ENCODE results near the gene MSH5. TPM values are rescaled to one million over a fixed set of nuclear protein-coding genes. Genes with fewer than 3 reads are reported as not detected.
"Not testable (repeated sequence)": the region's sequence is repeated elsewhere in the genome, so short reads cannot be mapped to it uniquely, and the experiment has no call there.

MSH5 gene
- total RNA-seq, 1 donor from 2014 or later: 50.9 TPM

GRCh38 chr6:31805939-31806469 lies 66.2 kb downstream of the MSH5 start:
- Mint-ChIP-seq H3K36me3 (peaks cover 5% of the 10 kb centered on the region), H3K27ac (peak overlapping the region; percentile 36), H3K4me1 (peaks cover 7% of the 10 kb centered on the region), H3K9me3 (no peaks in the 10 kb centered on the region), H3K4me3 (peak overlapping the region; percentile 93), H3K27me3 (ENCODE audit: insufficient read depth, low read depth) (peaks cover 4% of the 10 kb centered on the region)
- Histone ChIP-seq H4K20me1 (ENCODE audit: low read depth) (no peaks in the 10 kb centered on the region), H3K4me1 (peaks cover 13% of the 10 kb centered on the region), H3K36me3 (no peaks in the 10 kb centered on the region), H3K9me3 (ENCODE audit: low read depth) (no peaks in the 10 kb centered on the region), H2AFZ (replicated peaks) (peak overlapping the region; percentile 79), H3K4me2 (peak overlapping the region; percentile 97), H3K4me3 (peak overlapping the region; percentile 89), H3K79me2 (ENCODE audit: low read depth) (peaks cover 57% of the 10 kb centered on the region), H3K9ac (peak overlapping the region; percentile 79), H3F3A (ENCODE audit: low read depth) (peaks cover 24% of the 10 kb centered on the region), H3K27ac (peak overlapping the region; percentile 89), H3K27me3 (no peaks in the 10 kb centered on the region)
- DNase-seq (ENCODE audit: low spot score): no peak
- TF ChIP-seq CTCF (IDR thresholded peaks at IDR 0.05): no peak
- no peak for TF ChIP-seq EZH2 (IDR thresholded peaks at IDR 0.05)
- no peak for TF ChIP-seq EZH2phosphoT487 (IDR thresholded peaks at IDR 0.05)

DNA sequence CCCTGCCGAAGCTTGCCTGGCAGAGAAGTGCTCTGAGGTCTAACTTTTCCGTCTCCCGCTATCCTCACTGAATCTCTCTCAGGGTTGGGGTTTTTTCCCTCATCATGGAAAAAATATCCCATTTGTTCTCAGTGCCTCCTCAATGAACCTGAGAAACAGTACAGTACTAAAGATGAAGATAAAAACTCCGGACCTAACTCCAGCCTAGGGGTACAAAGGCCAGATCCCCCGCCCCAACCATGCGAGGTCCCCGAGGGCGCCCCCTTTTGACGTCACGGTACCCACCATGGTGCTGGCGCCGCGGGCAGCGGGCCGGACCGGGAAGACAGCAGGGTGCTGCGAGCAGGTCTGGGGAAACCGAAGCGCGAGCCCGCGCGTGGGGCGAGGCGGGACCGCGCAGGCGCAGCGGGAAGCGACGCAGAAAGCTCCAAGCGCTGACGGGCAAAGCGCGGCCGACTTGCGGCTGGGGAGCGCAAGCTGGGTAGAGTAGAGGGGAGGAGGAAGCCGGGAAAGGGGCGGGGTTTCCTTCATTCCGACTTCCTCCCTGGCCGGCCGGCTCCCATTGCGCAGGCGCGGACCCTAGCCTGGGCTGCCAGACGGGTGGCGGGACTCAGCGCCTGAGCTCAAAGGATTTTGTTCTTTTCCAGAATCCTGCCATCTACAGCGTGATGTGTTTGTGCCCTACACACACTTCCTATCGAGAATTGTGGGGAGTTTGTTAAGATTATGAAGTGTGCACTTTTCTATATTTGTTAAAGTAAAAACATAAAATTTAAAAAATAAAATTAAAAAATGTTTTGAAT lies 66.9 kb downstream of the MSH5 start, which contains the start of gene LSM2:
TSS of gene LSM2 (minus strand) at position 497 of the 803 bp plus-strand sequence. CDS start at position 288, 209 bp downstream.
- H3K9ac ChIP-seq: peak within 1 kb of the TSS; percentile 79
- TF ChIP-seq EZH2phosphoT487 (IDR thresholded peaks at IDR 0.05) (no peak), CTCF (IDR thresholded peaks at IDR 0.05) (peak; percentile 54)

DNA sequence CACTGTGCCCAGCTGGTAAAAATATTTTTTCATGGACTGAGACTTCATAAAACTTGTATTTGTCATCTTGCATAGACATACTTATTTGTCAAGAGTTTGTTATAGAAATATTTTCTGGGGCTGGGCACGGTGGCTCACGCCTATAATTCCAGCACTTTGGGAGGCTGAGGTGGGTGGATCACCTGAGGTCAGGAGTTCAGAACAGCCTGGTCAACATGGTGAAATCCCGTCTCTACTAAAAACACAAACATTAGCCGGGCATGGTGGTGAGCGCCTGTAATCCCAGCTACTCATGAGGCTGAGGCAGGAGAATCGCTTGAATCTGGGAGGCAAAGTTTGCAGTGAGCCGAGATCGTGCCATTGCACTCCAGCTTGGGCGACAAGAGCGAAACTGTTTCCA lies 68.8 kb downstream of the MSH5 start:
- Histone ChIP-seq H3K79me2 (ENCODE audit: low read depth) (peaks cover 31% of the 10 kb centered on the region), H3K4me1 (peaks cover 13% of the 10 kb centered on the region), H3F3A (ENCODE audit: low read depth) (peaks cover 34% of the 10 kb centered on the region)
- H4K20me1 ChIP-seq (ENCODE audit: low read depth); H3K27me3 Mint-ChIP-seq (ENCODE audit: insufficient read depth, low read depth); H3K9me3 ChIP-seq (ENCODE audit: low read depth); H3K27me3 ChIP-seq; H3K9me3 Mint-ChIP-seq; H3K9ac ChIP-seq; H3K27ac Mint-ChIP-seq; H3K27ac ChIP-seq; H3K4me2 ChIP-seq; DNase-seq (ENCODE audit: low spot score); H3K4me3 ChIP-seq; H3K4me1 Mint-ChIP-seq; H3K4me3 Mint-ChIP-seq; H3K36me3 ChIP-seq; H3K36me3 Mint-ChIP-seq; H2AFZ ChIP-seq (replicated peaks): not testable (repeated sequence)

More for the DNA sequence above, 66.9 kb downstream of the MSH5 start, which contains the start of gene LSM2:
- Histone ChIP-seq H3K4me2 (peak within 1 kb of the TSS; percentile 97), H3K4me3 (peak within 1 kb of the TSS; percentile 89), H4K20me1 (ENCODE audit: low read depth) (no peaks in the 10 kb centered on the region), H2AFZ (replicated peaks) (peak within 1 kb of the TSS; percentile 79), H3K4me1 (peaks cover 13% of the 10 kb centered on the region), H3K27ac (peak within 1 kb of the TSS; percentile 89), H3K79me2 (ENCODE audit: low read depth) (peaks cover 50% of the 10 kb centered on the region), H3K9me3 (ENCODE audit: low read depth) (no peaks in the 10 kb centered on the region), H3K27me3 (no peaks in the 10 kb centered on the region), H3K36me3 (no peaks in the 10 kb centered on the region), H3F3A (ENCODE audit: low read depth) (peaks cover 24% of the 10 kb centered on the region)
- H3K27ac Mint-ChIP-seq: peak within 1 kb of the TSS; percentile 36
- H3K36me3 Mint-ChIP-seq: peaks cover 2% of the 10 kb centered on the region
- H3K4me3 Mint-ChIP-seq: peak within 1 kb of the TSS; percentile 93
- peak; percentile 99 for DNase-seq (ENCODE audit: low spot score)
- peaks cover 7% of the 10 kb centered on the region for H3K4me1 Mint-ChIP-seq
- H3K27me3 Mint-ChIP-seq (ENCODE audit: insufficient read depth, low read depth): peaks cover 4% of the 10 kb centered on the region
- no peaks in the 10 kb centered on the region for H3K9me3 Mint-ChIP-seq

- DNase-seq (ENCODE audit: low spot score): no peak
- Mint-ChIP-seq H3K27ac (no peak overlapping the region), H3K4me3 (no peak overlapping the region), H3K36me3 (no peaks in the 10 kb centered on the region), H3K27me3 (ENCODE audit: insufficient read depth, low read depth) (peaks cover 8% of the 10 kb centered on the region), H3K9me3 (peaks cover 2% of the 10 kb centered on the region), H3K4me1 (peaks cover 10% of the 10 kb centered on the region)
- Histone ChIP-seq H3K4me2 (no peak overlapping the region), H3K27ac (no peak overlapping the region), H3K36me3 (no peaks in the 10 kb centered on the region), H2AFZ (replicated peaks) (no peak overlapping the region), H3K27me3 (no peaks in the 10 kb centered on the region), H3K9me3 (ENCODE audit: low read depth) (no peaks in the 10 kb centered on the region), H3K9ac (no peak overlapping the region), H3K4me1 (peaks cover 11% of the 10 kb centered on the region), H3F3A (ENCODE audit: low read depth) (peaks cover 35% of the 10 kb centered on the region), H3K4me3 (no peak overlapping the region), H3K79me2 (ENCODE audit: low read depth) (peaks cover under 1% of the 10 kb centered on the region), H4K20me1 (ENCODE audit: low read depth) (no peaks in the 10 kb centered on the region)
- TF ChIP-seq CTCF (IDR thresholded peaks at IDR 0.05) (no peak), EZH2phosphoT487 (IDR thresholded peaks at IDR 0.05) (no peak), EZH2 (IDR thresholded peaks at IDR 0.05) (no peak)
Measured at GRCh38 chr6:31811645-31812044, 71.8 kb downstream of the MSH5 start.

All from neural progenitor cell (in vitro differentiated cells).